ENCODE results near the gene PSMB7.
A peak's percentile ranks its signal among the peaks of the same experiment; 100 is the strongest.

PSMB7 gene

DNA sequence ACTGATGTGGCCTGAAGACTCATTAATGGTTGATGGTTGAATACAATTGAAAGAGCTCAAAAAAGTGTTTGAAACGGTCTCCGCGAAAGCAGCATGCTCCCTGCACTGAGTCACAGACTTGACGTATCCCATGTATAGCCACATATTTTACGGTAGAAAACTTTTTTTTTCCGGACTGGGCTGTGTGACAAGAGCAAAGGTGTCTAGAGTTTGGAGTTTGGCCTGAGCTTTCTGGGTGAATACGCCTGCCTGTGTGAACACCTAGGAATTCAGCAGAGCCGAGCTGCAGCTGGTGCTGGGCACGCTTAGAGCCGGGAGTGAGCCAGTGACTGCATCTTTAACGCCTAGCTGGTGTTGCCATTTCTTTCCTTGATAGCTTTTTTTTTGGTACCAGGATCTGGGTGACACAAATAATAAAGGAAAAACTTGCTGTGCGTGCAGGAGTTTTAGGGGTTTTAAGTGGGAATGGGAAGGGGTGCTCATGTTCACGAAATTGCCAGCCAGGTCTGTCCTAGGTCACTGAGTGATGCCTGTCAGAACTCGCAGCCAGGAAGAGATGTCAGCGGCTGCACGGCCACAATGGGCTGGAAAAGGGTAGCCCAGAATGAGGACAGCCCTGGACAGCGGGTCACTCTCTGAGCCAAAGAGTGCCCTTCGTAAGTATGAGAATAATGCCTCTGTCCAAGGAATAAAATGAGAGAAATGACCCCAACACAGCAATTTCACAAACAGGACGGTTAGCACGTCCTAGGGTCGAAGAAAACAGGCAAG, 51.7 kb downstream of the PSMB7 start:
- in situ Hi-C loops (cut with MboI; ENCODE audit: low sequenced_read_pairs, unreplicated experiment): no loop called here
- TF ChIP-seq, protein P1, sequence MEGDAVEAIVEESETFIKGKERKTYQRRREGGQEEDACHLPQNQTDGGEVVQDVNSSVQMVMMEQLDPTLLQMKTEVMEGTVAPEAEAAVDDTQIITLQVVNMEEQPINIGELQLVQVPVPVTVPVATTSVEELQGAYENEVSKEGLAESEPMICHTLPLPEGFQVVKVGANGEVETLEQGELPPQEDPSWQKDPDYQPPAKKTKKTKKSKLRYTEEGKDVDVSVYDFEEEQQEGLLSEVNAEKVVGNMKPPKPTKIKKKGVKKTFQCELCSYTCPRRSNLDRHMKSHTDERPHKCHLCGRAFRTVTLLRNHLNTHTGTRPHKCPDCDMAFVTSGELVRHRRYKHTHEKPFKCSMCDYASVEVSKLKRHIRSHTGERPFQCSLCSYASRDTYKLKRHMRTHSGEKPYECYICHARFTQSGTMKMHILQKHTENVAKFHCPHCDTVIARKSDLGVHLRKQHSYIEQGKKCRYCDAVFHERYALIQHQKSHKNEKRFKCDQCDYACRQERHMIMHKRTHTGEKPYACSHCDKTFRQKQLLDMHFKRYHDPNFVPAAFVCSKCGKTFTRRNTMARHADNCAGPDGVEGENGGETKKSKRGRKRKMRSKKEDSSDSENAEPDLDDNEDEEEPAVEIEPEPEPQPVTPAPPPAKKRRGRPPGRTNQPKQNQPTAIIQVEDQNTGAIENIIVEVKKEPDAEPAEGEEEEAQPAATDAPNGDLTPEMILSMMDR (IDR thresholded peaks at IDR 0.05; ENCODE audit: borderline replicate concordance, control extremely low read depth, extremely low read depth, insufficient read depth, missing control alignments): no peak
- no peak for DNase-seq (ENCODE audit: low spot score)

- in situ Hi-C loops (cut with MboI; ENCODE audit: low sequenced_read_pairs, unreplicated experiment): no loop called here
Measured at GRCh38 chr9:124361128-124361527, 54.1 kb downstream of the PSMB7 start.

DNA sequence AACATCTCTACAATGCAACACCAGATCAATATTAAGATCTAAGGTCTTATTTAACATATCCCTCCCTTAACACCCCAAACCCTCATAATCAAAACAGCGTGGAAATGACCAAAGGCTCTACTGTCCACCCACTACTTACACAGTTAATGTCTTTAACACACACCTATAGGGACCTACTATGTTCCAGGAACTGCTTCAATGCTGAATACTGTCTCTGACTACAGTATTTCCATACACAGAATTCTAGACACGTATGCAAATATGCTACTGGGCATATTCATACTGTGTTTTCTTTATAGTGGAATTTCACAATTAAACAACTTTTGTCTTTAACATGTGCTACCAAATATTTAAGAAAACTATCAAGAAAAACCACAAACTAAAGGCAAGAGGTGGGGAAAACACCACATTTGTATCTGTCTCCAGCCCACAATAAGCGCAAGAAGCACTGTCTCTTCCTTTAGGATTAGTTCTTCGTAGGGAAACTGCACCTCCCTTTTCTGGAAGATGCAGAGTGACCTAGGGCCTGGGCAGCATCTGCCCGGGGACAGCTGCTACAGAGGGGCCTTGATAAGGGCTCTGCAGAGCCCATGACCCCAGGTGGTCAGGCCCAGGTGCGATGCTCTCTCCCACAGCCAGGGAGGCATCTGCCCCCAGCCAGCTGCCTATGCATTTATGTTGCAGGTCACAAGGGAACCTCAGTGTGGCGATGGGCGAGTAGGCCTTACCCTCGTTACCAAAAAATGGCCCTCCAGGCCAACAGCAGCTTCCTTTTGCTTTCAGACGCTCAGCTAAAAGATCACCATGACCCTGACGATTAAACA, 55.2 kb downstream of the PSMB7 start:
- DNase-seq (ENCODE audit: low spot score): peak; percentile 17
- TF ChIP-seq, protein P1 (IDR thresholded peaks at IDR 0.05; ENCODE audit: borderline replicate concordance, control extremely low read depth, extremely low read depth, insufficient read depth, missing control alignments): no peak
- in situ Hi-C loops (cut with MboI; ENCODE audit: low sequenced_read_pairs, unreplicated experiment): no loop called here

More at GRCh38 chr9:124361128-124361527, 54.1 kb downstream of the PSMB7 start:
- TF ChIP-seq, protein P1 (IDR thresholded peaks at IDR 0.05; ENCODE audit: borderline replicate concordance, control extremely low read depth, extremely low read depth, insufficient read depth, missing control alignments): no peak
- no peak for DNase-seq (ENCODE audit: low spot score)

- TF ChIP-seq, protein P1 (IDR thresholded peaks at IDR 0.05; ENCODE audit: borderline replicate concordance, control extremely low read depth, extremely low read depth, insufficient read depth, missing control alignments): no peak
- no peak for DNase-seq (ENCODE audit: low spot score)
- in situ Hi-C loops (cut with MboI; ENCODE audit: low sequenced_read_pairs, unreplicated experiment): no loop called here
Measured at GRCh38 chr9:124359426-124359825, 55.8 kb downstream of the PSMB7 start.

DNA sequence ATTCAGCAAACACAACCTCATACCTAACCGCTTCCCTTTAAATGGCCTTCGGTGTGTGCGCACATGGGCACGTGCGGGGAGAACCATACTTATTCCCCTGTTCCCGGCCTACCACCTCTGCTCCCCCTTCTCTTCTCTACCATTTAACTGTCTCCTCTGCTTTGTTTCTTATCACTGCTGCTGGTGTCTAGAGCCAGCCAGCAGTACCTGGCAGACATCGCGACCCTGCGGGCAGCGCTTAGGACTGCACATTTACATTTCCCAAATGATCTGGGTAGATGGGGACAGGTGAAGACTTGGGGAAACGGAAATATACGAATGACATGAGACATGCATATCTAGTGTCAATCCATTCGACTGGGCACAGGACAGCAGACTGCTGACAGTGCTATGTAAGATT, 56.6 kb downstream of the PSMB7 start:
- DNase-seq (ENCODE audit: low spot score): no peak
- in situ Hi-C loops (cut with MboI; ENCODE audit: low sequenced_read_pairs, unreplicated experiment): no loop called here
- TF ChIP-seq, protein P1 (IDR thresholded peaks at IDR 0.05; ENCODE audit: borderline replicate concordance, control extremely low read depth, extremely low read depth, insufficient read depth, missing control alignments): no peak

GRCh38 chr9:124357721-124358361, 57.4 kb downstream of the PSMB7 start:
- TF ChIP-seq, protein P1 (IDR thresholded peaks at IDR 0.05; ENCODE audit: borderline replicate concordance, control extremely low read depth, extremely low read depth, insufficient read depth, missing control alignments): no peak
- in situ Hi-C loops (cut with MboI; ENCODE audit: low sequenced_read_pairs, unreplicated experiment): no loop called here

More at GRCh38 chr9:124357721-124358361, 57.4 kb downstream of the PSMB7 start:
- peak; percentile 30 for DNase-seq (ENCODE audit: low spot score)

Data from GM13976 (cell line).